Medulla oblongata (tissue), 1 donor: Measurements from ENCODE around the gene CAMP.
"Not testable (repeated sequence)": the region's sequence is repeated elsewhere in the genome, so short reads cannot be mapped to it uniquely, and the experiment has no call there.

ENCODE experiments used
- DNase-seq: peaks from one replicate; pipeline ENCODE4 v3.0.0-alpha.2; 2015; ENCODE audit errors: extremely low spot score

CAMP gene, protein sequence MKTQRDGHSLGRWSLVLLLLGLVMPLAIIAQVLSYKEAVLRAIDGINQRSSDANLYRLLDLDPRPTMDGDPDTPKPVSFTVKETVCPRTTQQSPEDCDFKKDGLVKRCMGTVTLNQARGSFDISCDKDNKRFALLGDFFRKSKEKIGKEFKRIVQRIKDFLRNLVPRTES

GRCh38 chr3:48222616-48223513 is at the start of gene CAMP:
Gene CAMP (plus strand): TSS chr3:48223495. CDS start chr3:48223512, 17 bp downstream.
- DNase-seq, result peak; percentile 79

DNA sequence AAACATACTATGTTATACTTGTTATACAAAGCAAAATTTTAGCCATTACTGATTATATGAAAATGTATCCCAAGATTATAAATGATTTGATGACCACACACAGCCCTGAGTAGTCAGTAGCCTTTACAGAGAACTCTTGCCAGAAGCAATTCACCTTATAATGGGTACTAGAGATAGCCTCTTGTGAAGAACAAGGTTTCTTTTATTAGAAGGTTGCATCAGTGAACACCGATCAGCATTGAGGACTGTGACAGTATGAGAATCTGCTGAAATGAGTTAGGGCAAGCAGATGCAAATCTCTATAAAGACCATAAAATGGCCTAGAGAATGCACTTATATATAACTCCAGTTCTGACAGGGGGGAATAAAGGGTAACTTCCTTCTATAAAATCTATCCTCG is 45.2 kb upstream of the CAMP start:
- DNase-seq, result no peak

GRCh38 chr3:48180021-48180420 is 43.3 kb upstream of the CAMP start:
- DNase-seq, result no peak

DNA sequence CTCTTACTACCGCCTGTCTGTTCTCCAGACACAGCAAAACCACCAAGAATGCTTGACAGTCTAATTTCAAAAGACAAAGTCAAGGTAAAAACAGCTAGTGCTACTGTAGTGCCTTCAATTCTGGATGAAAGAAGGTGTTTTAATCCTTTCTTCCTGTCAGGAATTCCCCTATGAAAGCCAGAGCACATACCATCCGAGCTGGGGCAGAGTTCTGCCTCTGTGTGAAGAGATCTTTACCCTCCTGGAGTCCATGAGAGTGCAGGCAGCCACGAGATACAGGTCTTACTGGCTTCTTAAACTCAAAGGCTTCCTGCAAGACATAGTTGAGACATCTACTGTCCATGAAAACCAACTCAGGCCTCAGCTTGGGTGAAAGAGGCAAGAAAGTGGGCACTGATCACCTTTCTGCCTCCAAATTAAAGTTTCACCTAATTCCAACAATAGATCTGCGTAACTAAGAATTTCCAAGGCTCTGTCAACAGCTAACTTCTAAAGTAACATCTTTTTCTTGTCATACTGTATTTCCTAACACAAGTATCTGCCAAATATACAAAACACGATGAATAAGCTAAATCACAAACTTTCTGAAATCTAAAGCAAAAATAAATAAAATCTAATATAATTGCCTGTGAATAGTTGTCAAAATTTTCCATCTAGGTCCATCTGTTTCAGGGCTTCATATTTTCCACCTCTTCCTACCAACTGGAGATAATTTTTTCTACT is 42.6 kb upstream of the CAMP start:
- no peak for DNase-seq

DNA sequence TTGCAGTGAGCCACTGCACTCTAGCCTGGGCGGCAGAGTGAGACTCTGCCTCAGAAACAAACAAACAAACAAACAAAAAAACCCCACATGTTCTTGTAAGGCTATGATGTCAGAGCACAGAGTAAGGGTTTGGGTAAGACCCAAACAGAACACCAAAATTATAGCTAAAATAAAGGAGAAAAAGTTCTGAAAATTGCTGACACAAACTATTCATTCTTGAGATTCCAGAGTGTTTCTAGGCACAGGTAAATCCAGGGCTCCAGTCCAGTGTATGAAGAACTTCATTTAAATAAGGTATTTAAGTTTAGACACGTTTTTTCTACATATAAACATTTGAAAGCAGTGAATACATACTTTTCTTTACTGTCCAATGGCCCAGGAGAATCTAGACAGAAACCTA is 39.0 kb upstream of the CAMP start:
- DNase-seq, result no peak

- DNase-seq, result no peak
Measured at GRCh38 chr3:48185129-48185528, 38.2 kb upstream of the CAMP start.

- no peak for DNase-seq
Measured at GRCh38 chr3:48186631-48187300, 36.5 kb upstream of the CAMP start.

- no peak for DNase-seq
Measured at GRCh38 chr3:48187301-48187578, 36.1 kb upstream of the CAMP start.

- DNase-seq, result no peak
Measured at GRCh38 chr3:48187579-48188265, 35.6 kb upstream of the CAMP start.

DNA sequence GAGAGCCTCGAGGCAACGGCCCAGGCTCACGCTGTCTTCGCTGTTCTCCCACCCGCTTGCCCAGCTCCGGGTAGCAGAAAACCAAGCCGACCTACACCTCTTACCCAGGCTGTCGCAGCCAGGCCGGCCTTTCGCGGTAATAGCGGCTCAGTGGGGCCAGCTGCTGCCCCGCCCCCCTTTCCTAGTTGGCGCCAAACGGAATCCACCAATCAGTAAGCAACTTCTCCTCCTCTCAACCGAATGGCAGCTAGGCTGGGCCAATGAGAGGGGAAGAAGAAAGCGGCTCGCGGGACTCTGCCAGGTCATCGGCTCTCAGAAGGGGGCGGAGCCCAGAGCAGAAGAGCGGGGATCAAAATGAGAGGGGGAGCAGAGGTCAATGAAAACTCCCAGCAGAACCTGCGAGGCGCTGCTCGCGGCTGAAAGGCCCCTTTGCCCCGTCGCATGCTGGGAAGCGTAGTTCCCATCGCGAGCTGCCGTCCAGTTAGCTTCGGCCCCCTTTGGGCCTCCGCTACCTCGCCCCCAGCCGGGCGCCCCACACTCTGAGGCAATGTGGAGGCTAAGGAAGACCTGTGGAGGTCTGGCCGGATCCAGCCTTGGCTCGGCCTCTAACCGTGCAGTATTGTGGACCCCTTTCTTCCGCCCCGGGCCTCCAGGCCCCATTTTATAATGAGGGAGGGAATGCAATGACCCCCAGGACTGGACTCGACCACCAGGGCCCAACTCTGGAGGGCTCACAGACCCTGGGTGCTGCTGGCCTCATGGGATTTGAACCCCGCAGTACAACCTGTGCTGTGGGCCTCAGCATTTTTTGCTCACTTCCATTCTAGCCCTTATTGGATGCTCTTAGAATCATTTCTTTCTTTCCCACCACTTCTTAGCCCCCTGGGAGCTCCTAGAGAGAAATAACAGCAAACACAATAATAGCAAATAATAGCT is 34.8 kb upstream of the CAMP start, which contains the start of gene CDC25A:
CDC25A (minus strand) TSS at position 152 of the 936 bp plus-strand sequence. CDS start 470 bp downstream, outside the sequence.
- DNase-seq, result peak; percentile 99

DNA sequence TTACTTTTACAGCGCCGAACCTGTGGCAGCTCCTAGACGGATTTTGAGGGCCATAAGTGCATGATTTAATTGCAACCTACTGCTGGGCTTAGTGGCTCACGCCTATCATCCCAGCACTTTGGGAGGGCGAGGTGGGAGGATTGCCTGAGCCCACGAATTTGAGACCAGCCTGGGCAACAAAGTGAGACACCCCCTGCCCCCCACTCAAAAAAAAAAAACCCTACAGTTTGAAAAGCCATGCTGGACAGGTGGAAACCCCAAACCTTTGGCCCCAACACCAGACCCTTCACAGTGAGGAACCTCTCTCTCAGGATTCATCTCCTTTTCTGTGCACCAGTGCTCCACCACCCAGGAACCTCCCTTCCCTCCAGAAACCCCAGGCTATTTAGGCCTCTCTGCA is 34.0 kb upstream of the CAMP start:
- DNase-seq, result no peak

- no peak for DNase-seq
Measured at GRCh38 chr3:48190911-48191310, 32.4 kb upstream of the CAMP start.

GRCh38 chr3:48194446-48195071 is 28.7 kb upstream of the CAMP start:
- peak; percentile 77 for DNase-seq

- DNase-seq, result no peak
Measured at GRCh38 chr3:48196611-48197010, 26.7 kb upstream of the CAMP start.

- DNase-seq, result no peak
Measured at GRCh38 chr3:48199117-48199516, 24.2 kb upstream of the CAMP start.

- no peak for DNase-seq
Measured at GRCh38 chr3:48202632-48203031, 20.7 kb upstream of the CAMP start.

DNA sequence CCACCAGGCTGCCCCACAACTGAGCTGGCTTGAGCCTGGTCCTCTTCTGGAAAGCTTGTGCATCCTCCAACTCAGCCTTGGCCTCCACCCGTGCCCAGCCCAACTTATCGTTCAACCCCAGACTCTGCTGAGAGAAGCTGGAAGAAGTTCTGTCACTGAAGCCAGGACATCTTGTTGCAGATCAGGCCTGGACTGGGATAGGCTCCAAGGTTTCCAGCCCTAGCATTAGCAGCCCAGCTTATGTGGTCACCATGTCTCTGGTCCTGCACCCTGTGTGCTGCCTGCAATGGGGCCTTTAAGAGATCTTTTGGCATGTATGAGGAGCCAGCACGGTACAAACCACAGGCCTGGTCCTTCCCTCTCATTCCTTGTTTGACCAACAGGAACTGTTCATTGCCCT is 15.2 kb upstream of the CAMP start:
- DNase-seq, result no peak

DNA sequence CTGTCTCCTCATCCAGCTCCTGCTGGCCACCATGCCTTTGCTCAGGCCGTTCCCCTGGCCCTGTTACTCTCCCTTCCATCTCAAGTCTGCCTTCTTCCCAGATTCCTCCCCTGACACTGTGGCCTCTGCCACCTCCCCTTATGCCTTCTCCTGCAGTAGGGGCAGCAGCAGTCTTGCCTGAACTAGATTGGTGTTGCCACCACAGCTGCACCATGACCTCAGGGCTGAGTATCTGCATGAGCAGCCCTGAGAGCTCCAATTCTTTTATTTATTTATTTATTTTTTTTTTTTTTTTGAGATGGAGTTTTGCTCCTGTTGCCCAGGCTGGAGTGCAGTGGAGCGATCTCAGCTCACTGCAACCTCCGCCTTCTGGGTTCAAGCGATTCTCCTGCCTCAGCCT is 13.8 kb upstream of the CAMP start:
- DNase-seq, result no peak

GRCh38 chr3:48210534-48210933 is 12.8 kb upstream of the CAMP start:
- not testable (repeated sequence) for DNase-seq

- not testable (repeated sequence) for DNase-seq
Measured at GRCh38 chr3:48211776-48212175, 11.5 kb upstream of the CAMP start.
